IMR-90 (cell line): ENCODE results near the gene PPFIA2. TPM values are rescaled to one million over a fixed set of nuclear protein-coding genes. Genes with fewer than 3 reads are reported as not detected.

Source experiments
- ATAC-seq: fragments of 200-7000 bp; cut with Tn5 transposase; 2 replicates; pipeline ENCODE4 v1.9.1; 2020; ENCODE audit warnings: low read depth, mild to moderate bottlenecking, moderate library complexity
- BruUV-seq: library from RNA; stranded (reverse); fragments of 400-500 nt; replicated peaks from 2 replicates; lab custom pipeline; 2021; lab: Mats Ljungman, UMichigan
- CTCF ChIA-PET: fragments of 300-600 bp; formaldehyde crosslinking; extraction: SDS; loops from one replicate; lab custom pipeline; 2021; ENCODE audit warnings: antibody characterized with exemption; lab: Yijun Ruan, JAX
- POLR2A ChIA-PET: fragments of 300-600 bp; sonication (Branson Sonifier 250); formaldehyde crosslinking; loops from one replicate; lab custom pipeline; 2022; ENCODE audit warnings: antibody characterized with exemption; ENCODE audit not compliant: unreplicated experiment; lab: Charles Lee
- DNase-seq: peaks from one replicate; pipeline ENCODE4 v3.0.0; 2013
- H2AFZ ChIP-seq: replicated peaks from 2 replicates; pipeline ENCODE3; 2013; ENCODE audit warnings: low read length, mild to moderate bottlenecking; ENCODE audit not compliant: poor library complexity
- H2AK5ac ChIP-seq: 2 replicates; pipeline ENCODE4 v1.6.1; 2013; ENCODE audit warnings: low read depth, low read length, inconsistent platforms
- H2AK9ac ChIP-seq: replicated peaks from 2 replicates; pipeline ENCODE3; 2013; ENCODE audit warnings: mild to moderate bottlenecking, low read depth, low read length, moderate library complexity; ENCODE audit not compliant: poor library complexity
- H2BK120ac ChIP-seq: 2 replicates; pipeline ENCODE4 v1.6.1; 2013; ENCODE audit warnings: low read depth, low read length, inconsistent platforms
- H2BK15ac ChIP-seq: 3 replicates; pipeline ENCODE4 v1.6.1; 2013; ENCODE audit warnings: low read depth, low read length, inconsistent platforms
- H2BK20ac ChIP-seq: 2 replicates; pipeline ENCODE4 v1.6.1; 2013; ENCODE audit warnings: low read depth, mild to moderate bottlenecking, inconsistent platforms, low read length, moderate library complexity
- H2BK5ac ChIP-seq: 2 replicates; pipeline ENCODE4 v1.6.1; 2013; ENCODE audit warnings: mild to moderate bottlenecking, low read depth, low read length, inconsistent platforms; ENCODE audit not compliant: poor library complexity, severe bottlenecking
- H3K14ac ChIP-seq: replicated peaks from 2 replicates; pipeline ENCODE4 v1.6.1; 2013; ENCODE audit warnings: low read depth, low read length, inconsistent platforms
- H3K18ac ChIP-seq: 2 replicates; pipeline ENCODE4 v1.6.1; 2013; ENCODE audit warnings: low read depth, low read length, control low read depth
- H3K23ac ChIP-seq: 2 replicates; pipeline ENCODE4 v1.6.1; 2013; ENCODE audit warnings: low read depth, low read length, inconsistent platforms
- H3K27ac ChIP-seq: 2 replicates; pipeline ENCODE4 v1.5.1; 2013; ENCODE audit warnings: mild to moderate bottlenecking, control low read depth, low read length; ENCODE audit not compliant: insufficient read depth
- H3K27me3 ChIP-seq: 2 replicates; pipeline ENCODE4 v1.6.1; 2013; ENCODE audit warnings: low read length; ENCODE audit not compliant: control insufficient read depth, insufficient read depth
- H3K36me3 ChIP-seq: 2 replicates; pipeline ENCODE4 v1.6.1; 2013; ENCODE audit warnings: low read length, mixed read lengths; ENCODE audit not compliant: control insufficient read depth, insufficient read depth
- H3K4ac ChIP-seq: 2 replicates; pipeline ENCODE4 v1.6.1; 2013; ENCODE audit warnings: low read depth, low read length, inconsistent platforms
- H3K4me1 ChIP-seq: 2 replicates; pipeline ENCODE4 v1.6.1; 2013; ENCODE audit warnings: low read length, mixed read lengths; ENCODE audit not compliant: control insufficient read depth, insufficient read depth
- H3K4me2 ChIP-seq: 2 replicates; pipeline ENCODE4 v1.6.1; 2013; ENCODE audit warnings: low read depth, mild to moderate bottlenecking, control low read depth, low read length, moderate library complexity
- H3K4me3 ChIP-seq: 2 replicates; pipeline ENCODE4 v1.5.1; 2013; ENCODE audit warnings: low read depth, mild to moderate bottlenecking, control low read depth, low read length, moderate library complexity; ENCODE audit not compliant: insufficient read depth
- H3K56ac ChIP-seq: 2 replicates; pipeline ENCODE4 v1.6.1; 2013; ENCODE audit warnings: low read length, inconsistent platforms; ENCODE audit not compliant: insufficient read depth; ENCODE audit errors: extremely low read depth
- H3K79me1 ChIP-seq, 2 experiments: 2 replicates each; pipeline ENCODE4 v1.6.1; 2013; ENCODE audit warnings: low read length in 2 of 2, inconsistent platforms in 1 of 2, low read depth in 1 of 2
- H3K9ac ChIP-seq: 2 replicates; pipeline ENCODE4 v1.6.1; 2013; ENCODE audit warnings: low read depth, low read length, control low read depth
- H3K9me1 ChIP-seq: 2 replicates; pipeline ENCODE4 v1.6.1; 2013; ENCODE audit warnings: low read length, inconsistent platforms; ENCODE audit not compliant: insufficient read depth
- H3K9me3 ChIP-seq: 2 replicates; pipeline ENCODE4 v1.6.1; 2013; ENCODE audit warnings: low read length; ENCODE audit not compliant: control insufficient read depth, insufficient read depth
- H4K20me1 ChIP-seq: 2 replicates; pipeline ENCODE4 v1.6.1; 2013; ENCODE audit warnings: low read length, inconsistent platforms; ENCODE audit not compliant: insufficient read depth
- H4K5ac ChIP-seq: 2 replicates; pipeline ENCODE4 v1.6.1; 2013; ENCODE audit warnings: mild to moderate bottlenecking, low read depth, low read length, control low read depth
- H4K8ac ChIP-seq, 2 experiments: 2 replicates each; pipeline ENCODE4 v1.6.1; 2013; ENCODE audit warnings: low read depth in 2 of 2, low read length in 2 of 2, control low read depth in 1 of 2, inconsistent platforms in 1 of 2
- H4K91ac ChIP-seq: 2 replicates; pipeline ENCODE4 v1.6.1; 2013; ENCODE audit warnings: low read depth, low read length, inconsistent platforms; ENCODE audit not compliant: insufficient read depth
- BHLHE40 ChIP-seq: fragments of 150-350 bp; IDR thresholded peaks from 2 replicates; pipeline ENCODE4 v1.6.1; 2016; ENCODE audit warnings: mild to moderate bottlenecking, low read depth, low read length
- CEBPB ChIP-seq: IDR thresholded peaks from 2 replicates; pipeline ENCODE4 v1.6.1; 2012; ENCODE audit warnings: low read depth, low read length, improper control_type of control experiment
- CHD1 ChIP-seq: IDR thresholded peaks from 2 replicates; pipeline ENCODE4 v1.6.1; 2012; ENCODE audit warnings: low read depth, low read length, improper control_type of control experiment
- CTCF ChIP-seq: conservative IDR thresholded peaks from 2 replicates; pipeline ENCODE4 v1.5.1; 2012; ENCODE audit warnings: mild to moderate bottlenecking, low read depth, low read length, improper control_type of control experiment
- ELK1 ChIP-seq: fragments of 150-350 bp; IDR thresholded peaks from 2 replicates; pipeline ENCODE4 v1.6.1; 2016; ENCODE audit warnings: low read depth, mild to moderate bottlenecking, low read length, moderate library complexity, borderline replicate concordance
- FOS ChIP-seq: fragments of 150-350 bp; IDR thresholded peaks from 2 replicates; pipeline ENCODE4 v1.6.1; 2016; ENCODE audit warnings: low read depth, low read length
- MAFK ChIP-seq: IDR thresholded peaks from 2 replicates; pipeline ENCODE4 v1.6.1; 2012; ENCODE audit warnings: low read depth, low read length, improper control_type of control experiment
- MAZ ChIP-seq: IDR thresholded peaks from 2 replicates; pipeline ENCODE4 v1.6.1; 2012; ENCODE audit warnings: low read depth, mild to moderate bottlenecking, low read length, improper control_type of control experiment, moderate library complexity, borderline replicate concordance
- MXI1 ChIP-seq: IDR thresholded peaks from 2 replicates; pipeline ENCODE4 v1.6.1; 2012; ENCODE audit warnings: low read depth, mild to moderate bottlenecking, low read length, moderate library complexity, borderline replicate concordance
- NFE2L2 ChIP-seq: fragments of 150-350 bp; IDR thresholded peaks from 2 replicates; pipeline ENCODE4 v1.6.1; 2016; ENCODE audit warnings: low read depth, mild to moderate bottlenecking, low read length
- POLR2A ChIP-seq: IDR thresholded peaks from 2 replicates; pipeline ENCODE4 v1.6.1; 2012; ENCODE audit warnings: mild to moderate bottlenecking, low read depth, low read length
- RAD21 ChIP-seq: IDR thresholded peaks from 2 replicates; pipeline ENCODE4 v1.6.1; 2012; ENCODE audit warnings: low read length, improper control_type of control experiment
- RCOR1 ChIP-seq: IDR thresholded peaks from 2 replicates; pipeline ENCODE4 v1.6.1; 2012; ENCODE audit warnings: mild to moderate bottlenecking, low read length, improper control_type of control experiment; ENCODE audit not compliant: insufficient replicate concordance
- RFX5 ChIP-seq: IDR thresholded peaks from 2 replicates; pipeline ENCODE4 v1.8.0; 2012; ENCODE audit warnings: low read depth, mild to moderate bottlenecking, low read length, moderate library complexity
- SMC3 ChIP-seq: fragments of 150-350 bp; IDR thresholded peaks from 2 replicates; pipeline ENCODE4 v1.6.1; 2016; ENCODE audit warnings: low read depth, mild to moderate bottlenecking, antibody characterized with exemption, low read length, moderate library complexity
- USF2 ChIP-seq: fragments of 150-350 bp; IDR thresholded peaks from 2 replicates; pipeline ENCODE4 v1.6.1; 2017; ENCODE audit warnings: mild to moderate bottlenecking, antibody characterized with exemption, low read length, low read depth
- WGBS, 2 experiments: methylation state at CpG; one replicate each; pipeline versions ENCODE4 v1.1.5 to v1.1.7; 2013; ENCODE audit warnings: missing lambda C conversion rate in 2 of 2; ENCODE audit not compliant: insufficient read length in 1 of 2; ENCODE audit errors: extremely low coverage in 2 of 2; 5-methylcytosine and 5-hydroxymethylcytosine counted together
- dilution Hi-C: fragments of 300-500 bp; cut with HindIII; formaldehyde crosslinking; loops from one replicate; pipeline ENCODE4 v1.14.3; 2018; ENCODE audit warnings: low sequenced_read_pairs; ENCODE audit not compliant: unreplicated experiment
- in situ Hi-C: fragments of 300-500 bp; cut with MboI; formaldehyde crosslinking; loops from 3 replicates; pipeline ENCODE4 v1.14.3; 2019; ENCODE audit warnings: low sequenced_read_pairs, inconsistent platforms, mixed read lengths
- intact Hi-C: fragments of 100-400 bp; cut with micrococcal nuclease; formaldehyde crosslinking; loops from 2 replicates; pipeline ENCODE4 v1.10.0; 2022
- polyA plus RNA-seq, 3 experiments: library from polyadenylated mRNA; depleted of rRNA; stranded (reverse); fragments of >200 nt; gene quantifications; 2 replicates each; pipeline ENCODE4 v1.2.3, GENCODE V29; 2012; ENCODE audit warnings: low replicate concordance in 1 of 3
- total RNA-seq: library from RNA; depleted of rRNA; stranded (reverse); fragments of >200 nt; gene quantifications from 2 replicates; pipeline ENCODE4 v1.2.3, GENCODE V29; 2012

PPFIA2 gene
- total and polyA plus RNA-seq, 2 of the 4 experiments (the other 2 are of a cell fraction): 0.29 to 1.3 TPM

- H3K14ac ChIP-seq: no peak overlapping the region
- no peak overlapping the region for H3K9ac ChIP-seq
- ChIA-PET POLR2A (no interaction called here), CTCF (no interaction called here)
- H3K23ac ChIP-seq: no peak overlapping the region
- no peak overlapping the region for H3K56ac ChIP-seq
- H3K4me3 ChIP-seq: no peak overlapping the region
- no peak for ATAC-seq
- no peaks in the 10 kb centered on the region for H4K20me1 ChIP-seq
- no peaks in the 10 kb centered on the region for H3K9me3 ChIP-seq
- no CpG with 5 or more reads among the region's 3 CpGs for WGBS, 2 experiments
- no peaks in the 10 kb centered on the region for H3K9me1 ChIP-seq
- no peak overlapping the region for H4K91ac ChIP-seq
- no peak overlapping the region for H2AK5ac ChIP-seq
- dilution Hi-C loops: no loop called here
- no peak overlapping the region for H3K4ac ChIP-seq
- no peak overlapping the region for H4K8ac ChIP-seq
- no peak overlapping the region for H2BK15ac ChIP-seq
- no peaks in the 10 kb centered on the region for H3K36me3 ChIP-seq
- no TSS peak for BruUV-seq
- no peaks in the 10 kb centered on the region for H3K79me1 ChIP-seq
- H2AFZ ChIP-seq: no peak overlapping the region
- no peaks in the 10 kb centered on the region for H3K27me3 ChIP-seq
- no peak for TF ChIP-seq CEBPB
- no peak for TF ChIP-seq RFX5
- TF ChIP-seq MXI1: no peak
- no peak for TF ChIP-seq POLR2A
- no peak for TF ChIP-seq BHLHE40
- TF ChIP-seq MAZ: no peak
- no peak for TF ChIP-seq FOS
- no peak for TF ChIP-seq RCOR1
- no peak for TF ChIP-seq RAD21
- no peak for TF ChIP-seq MAFK
- no peak for TF ChIP-seq NFE2L2
- TF ChIP-seq CTCF: no peak
- no peak for TF ChIP-seq CHD1
- no peak for TF ChIP-seq USF2
- no peak for TF ChIP-seq SMC3
- no peak for TF ChIP-seq ELK1
- no peak overlapping the region for H2AK9ac ChIP-seq
- in situ Hi-C loops: no loop called here
- H2BK5ac ChIP-seq: no peak overlapping the region
- intact Hi-C loops: no loop called here
- no peak overlapping the region for H3K27ac ChIP-seq
- H2BK120ac ChIP-seq: no peak overlapping the region
- H3K18ac ChIP-seq: no peak overlapping the region
- no peak overlapping the region for H4K5ac ChIP-seq
- no peaks in the 10 kb centered on the region for H3K4me1 ChIP-seq
- no peak overlapping the region for H3K4me2 ChIP-seq
- no peak overlapping the region for H2BK20ac ChIP-seq
- DNase-seq: no peak
Observed at GRCh38 chr12:81465191-81465590, 294.0 kb downstream of the PPFIA2 start.
